Measurements from ENCODE around the gene ELMOD3.
"Not testable (repeated sequence)": the region's sequence is repeated elsewhere in the genome, so short reads cannot be mapped to it uniquely, and the experiment has no call there.

ELMOD3 gene

DNA sequence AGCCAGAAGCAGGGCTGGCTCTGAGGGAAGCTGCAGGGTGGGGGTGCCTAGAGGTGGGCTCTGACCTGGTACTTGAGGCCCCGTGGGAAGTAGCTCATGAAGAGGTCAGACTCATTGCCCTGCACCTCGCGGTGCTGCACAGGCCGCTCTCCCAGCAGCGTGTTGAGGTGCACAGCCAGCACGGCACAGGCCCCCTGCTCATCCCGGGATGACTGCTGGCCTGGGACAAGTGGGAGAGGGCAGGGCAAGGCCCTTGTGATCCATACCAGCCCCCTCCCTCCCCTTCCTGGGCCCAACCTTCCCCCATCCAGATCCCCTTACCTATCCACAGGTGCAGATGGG, 46.9 kb downstream of the ELMOD3 start:
- DNase-seq (ENCODE audit: low spot score) = no peak

DNA sequence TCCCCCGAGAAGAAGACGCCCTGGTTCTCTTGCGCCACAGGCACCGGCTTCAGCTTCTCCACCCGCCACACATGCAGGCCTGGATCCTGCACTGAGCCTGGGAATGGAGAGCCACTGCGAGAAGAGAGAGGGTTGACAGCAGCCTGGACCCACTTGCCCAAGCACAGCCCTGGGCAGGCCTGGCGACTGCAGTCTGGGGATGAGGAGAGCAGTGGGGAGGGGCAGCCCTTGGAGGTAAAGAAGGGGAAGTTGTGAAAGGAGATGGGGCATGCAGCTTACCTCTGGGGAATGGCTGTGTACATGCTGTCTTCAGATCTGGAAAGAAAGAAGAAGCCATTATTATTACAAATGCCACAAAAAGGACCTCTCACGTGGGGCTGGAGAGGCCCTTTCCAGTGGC, 47.3 kb downstream of the ELMOD3 start:
- no peak for DNase-seq (ENCODE audit: low spot score)

DNA sequence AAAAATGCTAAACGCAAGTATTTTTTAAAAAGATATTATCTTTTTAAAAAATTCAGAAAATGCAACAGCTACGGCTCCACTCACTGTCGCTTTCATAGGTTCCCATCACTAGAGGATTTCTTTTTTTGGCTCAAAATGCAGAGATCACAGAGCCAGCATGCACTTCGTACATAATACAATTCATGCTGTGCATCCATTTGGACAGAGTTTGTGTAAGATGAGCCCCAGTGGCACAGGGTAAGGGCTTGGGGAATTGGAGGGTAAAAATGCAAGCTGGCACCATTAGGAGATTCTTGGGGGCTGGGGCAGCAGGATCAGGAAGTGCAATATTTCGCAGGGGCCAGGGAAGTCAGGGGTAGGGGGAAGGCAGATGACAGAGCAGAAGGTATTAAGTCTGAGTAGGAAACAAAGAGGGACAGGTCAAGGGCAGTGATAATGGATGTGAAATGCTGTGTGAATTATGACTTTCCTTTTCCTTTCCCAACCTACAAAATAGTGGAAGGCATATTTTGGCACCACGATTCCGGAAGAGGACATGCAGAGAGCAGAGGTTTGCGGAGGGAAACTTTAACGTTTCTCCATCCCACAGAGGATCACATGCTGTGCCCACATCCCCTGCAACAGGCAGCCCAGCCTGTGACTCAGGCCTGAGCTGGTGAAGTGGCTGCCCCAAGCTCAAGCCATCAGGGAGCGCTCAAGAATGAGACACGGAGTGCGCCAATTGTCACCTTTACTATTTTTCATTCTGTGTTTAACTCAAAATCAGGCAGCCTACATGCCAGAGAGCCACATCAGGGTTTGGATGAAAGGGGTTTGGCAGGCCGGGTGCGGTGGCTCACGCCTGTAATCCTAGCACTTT, 50.9 kb downstream of the ELMOD3 start:
- DNase-seq (ENCODE audit: low spot score) = peak; percentile 61

DNA sequence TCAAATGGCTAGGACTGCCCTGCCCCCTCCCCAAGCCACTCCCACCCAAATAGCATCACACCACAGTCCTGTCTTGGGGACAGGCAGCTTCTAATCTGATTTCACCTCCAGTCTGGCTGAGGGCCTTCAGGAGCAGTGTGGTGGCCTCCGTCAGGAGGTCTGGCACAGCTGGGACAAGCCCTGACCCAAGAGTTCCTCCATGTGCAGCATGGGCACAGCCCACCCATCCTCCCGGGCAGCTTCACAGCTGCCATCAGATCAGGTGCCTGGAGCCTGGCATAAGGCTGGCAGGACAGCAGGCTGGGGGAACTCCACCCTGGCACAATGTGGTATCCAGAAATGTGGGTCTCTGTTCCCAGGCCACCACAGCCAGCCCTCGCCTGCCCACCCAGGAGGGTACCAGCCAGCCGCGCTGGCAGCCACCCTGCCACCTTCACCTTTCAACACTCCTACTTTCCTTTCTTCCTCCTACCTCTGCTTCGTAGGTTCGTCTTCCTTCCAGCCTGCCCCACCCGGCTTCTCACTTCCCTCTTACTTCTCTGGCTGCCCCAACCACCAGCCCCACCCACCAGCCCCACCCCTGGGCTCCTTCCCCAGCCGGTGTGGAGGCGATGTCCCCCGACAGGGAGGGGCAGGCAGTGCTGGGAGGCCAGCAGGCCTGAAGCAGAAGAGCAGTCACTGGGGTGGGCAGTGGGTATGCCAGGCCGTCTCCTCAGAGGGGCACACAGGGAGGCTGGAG, 55.4 kb downstream of the ELMOD3 start, which contains the start of gene CAPG:
Gene CAPG (minus strand): TSS at position 522 of the 739 bp plus-strand sequence. CDS start 8,221 bp downstream, outside the sequence.
- DNase-seq (ENCODE audit: low spot score) = no peak

DNA sequence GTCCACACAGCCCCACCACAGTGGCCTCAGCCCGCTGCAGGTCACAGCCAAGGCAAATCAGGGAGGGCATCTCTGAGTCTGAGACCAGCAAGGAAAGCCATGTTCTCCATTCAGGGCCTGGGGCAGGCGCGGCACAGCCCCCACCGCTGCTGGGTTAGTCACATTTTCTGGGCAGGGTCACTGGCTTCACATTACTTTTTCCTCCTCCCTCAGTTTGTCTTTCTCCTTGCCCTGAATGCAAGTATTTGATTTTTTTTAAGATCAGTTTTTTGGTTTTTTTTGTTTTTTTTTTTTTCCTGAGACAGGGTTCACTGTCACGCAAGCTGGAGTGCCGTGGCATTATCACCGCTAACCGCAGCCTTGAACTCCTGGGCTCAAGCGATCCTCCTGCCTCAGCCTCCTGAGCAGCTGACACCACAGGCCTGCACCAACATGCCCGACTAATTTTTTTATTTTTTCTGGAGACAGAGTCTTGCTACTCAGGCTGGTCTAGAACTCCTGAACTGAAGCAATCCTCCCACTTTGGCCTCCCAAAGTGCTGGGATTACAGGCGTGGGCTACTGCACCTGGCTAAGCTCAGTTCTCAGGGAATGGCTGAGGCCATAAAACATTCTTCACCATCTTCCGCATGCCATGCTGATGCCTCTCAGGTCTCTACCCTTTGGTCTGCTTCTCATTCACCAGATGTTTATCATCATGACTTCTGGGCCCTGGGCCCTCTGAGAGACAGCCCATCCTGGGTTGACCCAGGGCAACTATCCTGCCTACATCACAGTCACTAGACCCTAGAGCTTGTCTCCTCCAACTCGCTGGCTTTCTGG, 56.2 kb downstream of the ELMOD3 start:
- DNase-seq (ENCODE audit: low spot score) = no peak

DNA sequence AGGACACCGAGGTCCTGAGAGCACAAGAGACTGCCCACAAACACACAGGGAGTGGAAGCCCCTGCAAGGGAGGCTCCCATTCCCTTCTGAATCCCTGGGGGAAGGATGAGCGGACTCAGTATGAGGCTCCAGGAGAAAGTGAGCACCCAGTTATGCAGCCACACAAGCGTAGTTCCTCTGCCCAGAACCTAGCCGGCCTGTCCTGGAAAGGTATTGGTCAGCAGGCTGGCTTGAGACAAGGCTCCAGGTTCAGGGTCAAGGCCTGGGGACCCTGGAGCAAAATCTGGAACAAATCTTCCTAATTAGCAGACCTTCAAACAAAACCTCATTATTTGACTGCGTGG, 56.8 kb downstream of the ELMOD3 start:
- no peak for DNase-seq (ENCODE audit: low spot score)

DNA sequence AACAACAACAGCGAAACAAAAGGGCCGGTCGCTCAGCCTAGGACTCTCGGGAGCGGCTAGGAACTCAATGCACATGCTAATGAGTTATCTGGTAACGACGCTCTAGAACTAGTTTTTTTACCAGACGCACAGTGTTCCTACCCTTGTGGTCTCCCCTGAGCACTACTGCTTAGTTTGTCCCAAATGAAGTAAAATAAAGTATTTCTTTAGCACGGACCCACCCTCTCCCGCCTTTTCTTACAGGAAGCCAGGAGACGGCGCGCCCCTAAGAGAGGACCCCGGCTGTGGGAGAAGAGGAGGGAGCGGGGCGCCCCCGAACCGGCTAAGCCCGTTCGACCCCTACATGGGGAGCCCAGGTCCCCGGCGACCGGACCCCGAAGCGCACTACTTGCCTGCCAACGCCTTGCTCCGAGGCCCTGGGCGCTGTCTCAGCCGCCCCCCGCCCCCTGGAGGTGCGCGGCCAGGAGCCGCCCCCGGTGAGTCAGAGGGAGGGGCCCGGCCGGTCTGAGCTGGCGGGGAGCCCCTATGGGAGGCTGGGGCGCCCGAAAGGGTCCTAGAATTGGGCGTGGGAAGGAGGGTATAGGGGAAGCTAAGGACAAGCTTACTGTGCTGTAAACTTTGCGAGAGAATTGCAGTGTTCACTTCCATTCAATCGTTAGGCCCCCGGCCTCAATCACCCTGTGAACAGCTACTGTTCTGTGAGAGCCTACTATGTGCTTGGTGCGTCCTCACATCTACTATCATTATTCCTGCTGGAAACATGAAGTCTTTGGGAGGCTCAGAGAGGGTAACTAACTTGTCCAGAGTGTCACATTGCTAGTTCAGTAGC, 59.2 kb downstream of the ELMOD3 start:
- DNase-seq (ENCODE audit: low spot score) = no peak

DNA sequence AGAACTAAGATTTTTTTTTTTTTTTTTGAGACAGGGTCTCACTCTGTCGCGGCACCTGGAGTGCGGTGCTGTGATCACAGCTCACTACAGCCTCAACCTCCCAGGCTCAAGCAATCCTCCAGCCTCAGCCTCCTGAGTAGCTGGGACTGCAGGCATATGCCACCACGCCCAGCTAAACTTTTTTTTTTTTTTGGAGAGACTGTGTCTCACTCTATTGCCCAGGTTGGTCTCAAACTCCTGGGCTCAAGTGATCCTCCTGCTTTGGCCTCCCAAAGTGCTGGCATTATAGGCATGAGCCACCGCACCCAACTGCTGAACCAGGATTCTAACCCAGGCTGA, 59.8 kb downstream of the ELMOD3 start:
- DNase-seq (ENCODE audit: low spot score) = not testable (repeated sequence)

DNA sequence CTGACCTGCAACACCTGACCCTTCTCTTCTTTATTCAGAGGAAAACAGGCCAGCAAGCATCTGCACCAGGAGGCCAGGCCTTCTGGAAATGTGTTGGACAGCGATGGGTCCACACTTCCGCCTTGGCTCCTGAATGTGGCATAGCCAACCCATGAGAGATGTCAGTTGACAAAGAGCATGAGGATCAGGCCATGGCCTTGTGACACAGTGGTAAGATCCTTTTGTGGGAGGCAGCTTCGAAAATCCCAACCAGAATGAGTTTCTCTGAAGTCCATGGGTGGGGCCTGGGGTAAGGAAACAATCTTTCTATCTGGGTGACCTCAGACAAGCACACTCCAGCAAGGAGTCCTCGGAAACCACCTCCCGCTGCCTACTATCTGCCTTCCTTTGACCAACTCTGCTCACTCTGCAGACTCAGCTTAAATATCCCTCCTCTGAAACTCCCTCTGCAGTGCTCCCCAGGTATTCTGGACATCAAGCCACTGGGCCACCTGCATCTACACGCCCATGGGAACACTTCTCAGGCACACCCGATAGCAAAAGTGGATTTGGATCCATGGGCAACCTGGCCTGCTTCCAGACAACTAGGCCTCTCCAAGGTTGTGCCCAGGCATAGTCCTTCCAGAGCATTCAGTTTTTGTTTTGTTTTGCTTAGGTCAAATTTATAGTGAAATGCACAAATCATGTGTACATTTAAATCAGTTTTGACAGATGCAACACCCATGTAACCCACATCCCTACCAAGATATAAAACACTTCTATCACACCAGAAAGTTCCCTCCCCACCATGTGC, 60.4 kb downstream of the ELMOD3 start:
- no peak for DNase-seq (ENCODE audit: low spot score)

DNA sequence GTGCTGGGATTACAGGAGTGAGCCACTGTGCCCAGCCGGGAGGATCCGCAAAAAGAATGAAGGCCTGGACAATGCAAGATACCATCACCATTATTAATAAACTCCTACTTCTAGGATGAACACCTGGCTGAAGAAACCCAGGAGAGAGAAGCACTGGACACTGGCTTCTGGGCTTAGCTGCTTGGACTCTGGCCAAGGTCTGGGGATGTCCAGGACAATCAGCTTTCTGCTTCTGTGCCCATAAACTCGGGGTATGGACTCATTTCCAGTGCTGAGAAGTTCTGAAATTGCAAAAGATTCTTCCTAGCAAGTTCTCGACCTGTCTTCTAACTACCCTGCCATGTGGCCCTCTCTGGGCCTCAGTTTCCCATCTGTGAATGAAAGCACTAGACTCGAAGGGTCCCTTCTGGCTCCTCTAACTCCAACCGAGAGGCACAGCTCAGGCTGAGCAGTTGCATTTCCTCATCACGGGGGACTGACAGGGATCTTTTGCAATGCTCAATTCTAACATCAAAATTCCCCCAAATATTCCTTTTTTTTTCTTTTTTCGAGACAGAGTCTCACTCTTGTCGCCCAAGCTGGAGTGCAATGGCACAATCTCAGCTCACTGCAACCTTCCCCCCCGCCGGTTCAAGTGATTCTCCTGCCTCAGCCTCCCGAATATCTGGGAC, 61.5 kb downstream of the ELMOD3 start:
- no peak for DNase-seq (ENCODE audit: low spot score)

DNA sequence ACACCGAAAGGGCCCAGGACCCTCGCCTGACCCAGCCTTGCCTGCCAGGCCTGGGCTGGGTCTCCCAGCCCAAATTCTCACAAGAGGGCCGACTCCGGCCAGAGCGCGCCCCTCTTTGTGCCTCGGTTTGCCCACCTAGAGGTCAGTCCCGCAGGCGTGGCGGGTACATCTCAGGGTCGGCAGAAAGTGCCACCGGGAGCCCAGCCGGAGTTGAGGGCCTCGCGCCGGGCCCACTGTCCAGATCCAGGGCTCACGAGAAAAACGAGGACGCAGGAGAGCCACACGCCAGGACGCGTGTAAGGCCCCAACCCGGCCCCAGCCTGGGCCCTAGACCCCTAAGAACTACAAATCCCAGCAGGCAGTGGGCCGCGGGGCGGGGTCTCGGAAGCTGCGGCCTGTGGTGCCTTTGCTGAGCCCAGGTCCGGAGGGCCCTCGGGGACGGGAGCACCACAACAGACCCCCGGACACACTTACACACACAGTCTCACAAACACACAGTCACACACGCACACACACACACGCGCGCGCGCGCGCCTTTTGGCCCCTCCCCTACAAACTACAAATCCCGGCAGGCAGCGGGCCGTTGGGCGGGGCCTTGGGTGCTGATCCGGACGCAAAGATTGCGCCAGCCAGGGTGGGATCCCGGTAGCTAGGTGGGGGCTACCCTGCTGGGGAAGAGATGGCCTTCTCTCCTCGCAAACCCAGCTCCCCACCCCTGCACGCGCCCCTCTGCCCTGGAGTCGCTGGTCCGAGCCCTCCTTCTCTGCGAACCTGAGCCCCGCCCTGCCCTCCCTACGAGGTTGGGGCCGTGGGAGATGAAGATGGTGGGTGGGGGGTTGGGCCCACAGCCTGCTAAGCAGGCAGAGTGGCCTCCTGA, 63.8 kb downstream of the ELMOD3 start, which contains the start of gene SH2D6:
Gene SH2D6 (plus strand): TSS at position 583 of the 877 bp plus-strand sequence. CDS start 10,752 bp downstream, outside the sequence.
- DNase-seq (ENCODE audit: low spot score) = peak; percentile 84

DNA sequence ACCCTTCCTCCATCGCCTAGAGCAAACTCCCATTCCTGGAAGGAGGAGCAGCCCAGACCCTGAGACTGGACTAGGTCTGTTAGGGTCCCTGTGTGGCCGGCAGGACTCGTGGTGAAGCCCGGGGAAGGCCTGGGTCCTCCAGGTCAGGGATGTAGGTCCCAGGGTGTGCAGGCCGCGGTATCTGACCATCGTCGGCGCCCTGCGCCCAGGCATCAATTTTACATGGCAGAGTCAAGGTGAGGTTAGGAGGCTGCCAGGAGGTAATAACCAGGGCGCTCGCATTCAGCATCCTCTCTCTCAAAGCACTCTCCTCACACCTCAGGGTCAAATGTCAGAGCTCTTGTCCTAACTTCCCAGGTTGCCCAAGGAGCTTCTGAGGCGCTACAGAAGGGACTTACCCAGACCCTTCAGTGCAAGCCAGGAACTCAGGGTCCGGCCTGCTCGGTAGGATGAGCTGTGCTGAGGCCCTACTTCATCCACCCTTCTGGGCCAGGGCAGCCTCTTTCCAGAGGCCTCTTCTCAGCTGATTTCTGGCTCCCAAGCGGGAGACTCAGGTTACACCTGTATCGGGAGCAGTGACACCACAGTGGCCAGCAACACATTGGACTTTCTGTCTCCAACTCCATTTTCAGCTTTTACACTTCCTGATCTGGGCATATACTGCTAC, 64.6 kb downstream of the ELMOD3 start:
- no peak for DNase-seq (ENCODE audit: low spot score)

DNA sequence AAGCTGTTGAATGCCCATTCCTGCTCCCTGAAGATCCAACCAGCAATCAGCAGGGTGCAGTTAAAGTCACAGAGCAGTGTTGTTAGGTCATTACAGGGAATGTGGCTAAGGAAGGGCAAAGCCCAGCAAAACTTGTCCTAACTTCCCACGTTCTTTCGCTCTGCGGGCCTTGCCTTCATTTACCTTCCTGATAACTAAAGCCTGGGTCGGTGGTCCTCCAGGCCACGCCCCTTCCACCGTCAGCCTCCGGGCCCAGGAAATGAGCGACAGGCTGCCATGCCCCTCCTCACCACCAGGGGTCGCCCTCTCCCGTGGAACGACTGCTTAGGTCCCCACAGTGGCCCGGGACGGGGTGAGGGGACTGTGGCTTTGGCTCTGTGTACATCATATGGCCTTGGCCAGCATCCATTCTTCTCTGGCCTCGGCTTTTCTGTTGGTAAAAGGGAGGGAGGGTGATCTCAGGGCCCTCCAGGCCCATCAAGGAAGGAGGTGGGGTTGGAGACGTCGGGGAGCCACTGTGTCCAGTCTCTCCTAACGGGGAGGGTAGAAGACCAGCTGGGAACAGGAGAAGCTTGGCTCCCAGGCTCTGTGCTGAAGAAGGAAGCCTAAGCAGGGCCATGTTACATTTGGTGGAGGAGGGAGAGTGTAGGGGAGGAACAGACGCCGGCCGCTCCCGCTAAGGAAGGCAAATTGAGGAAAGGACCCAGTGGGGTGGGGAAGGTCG, 66.1 kb downstream of the ELMOD3 start:
- peak; percentile 92 for DNase-seq (ENCODE audit: low spot score)

DNA sequence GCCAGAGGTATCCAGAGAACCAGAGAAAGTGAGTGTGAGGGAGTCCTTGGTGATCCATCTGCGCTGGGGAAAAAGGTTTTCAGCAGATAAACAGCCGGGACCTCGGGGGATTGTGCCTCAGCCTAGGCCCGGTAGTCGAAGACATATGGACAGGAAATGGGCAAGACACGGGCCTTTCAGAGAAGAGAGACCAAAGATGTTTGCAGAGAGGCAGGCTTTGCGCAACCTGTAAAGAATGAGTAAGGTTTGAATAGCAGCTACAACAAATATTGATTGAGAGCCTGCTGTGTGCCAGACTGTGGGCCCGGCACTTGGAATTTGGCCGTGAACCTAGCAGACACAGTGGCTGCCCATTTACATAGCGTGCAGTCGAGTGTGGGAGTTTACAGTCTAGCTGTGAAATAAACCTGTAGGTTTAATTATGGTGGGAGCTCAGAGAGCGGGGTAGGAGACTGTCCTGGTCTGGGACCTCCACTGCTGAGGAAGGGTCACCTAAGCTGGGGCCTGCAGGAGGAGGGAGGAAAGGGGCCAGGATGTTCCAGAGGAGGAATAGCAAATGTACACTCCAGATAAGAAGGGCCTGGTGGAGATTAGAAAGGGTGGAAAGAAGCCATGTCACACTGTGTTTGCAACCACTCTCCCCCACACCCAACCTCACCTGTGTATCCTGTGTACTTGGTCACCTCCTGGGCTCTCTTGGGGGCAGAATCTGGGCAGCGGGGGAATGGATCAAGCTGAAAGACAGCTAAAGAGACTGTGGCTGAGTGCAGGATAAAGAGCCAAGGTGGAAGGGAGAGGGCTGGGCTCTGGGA, 66.9 kb downstream of the ELMOD3 start:
- no peak for DNase-seq (ENCODE audit: low spot score)

DNA sequence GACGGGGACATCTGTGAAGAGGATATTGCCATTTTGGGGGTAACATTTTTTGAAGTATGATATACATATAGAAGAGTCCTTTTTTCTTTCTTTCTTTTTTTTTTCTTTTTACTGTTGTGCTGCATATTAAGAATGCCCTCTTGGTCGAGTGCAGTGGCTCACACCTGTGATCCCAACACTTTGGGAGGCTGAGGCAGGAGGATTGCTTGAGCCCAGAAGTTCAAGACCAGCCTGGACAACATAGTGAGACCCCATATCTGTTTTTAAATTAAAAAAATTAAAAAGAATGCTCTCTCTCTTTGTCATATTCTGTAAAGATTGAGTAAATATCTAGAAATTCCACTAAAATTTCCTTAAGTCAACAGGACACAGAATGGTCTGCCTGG, 67.5 kb downstream of the ELMOD3 start:
- DNase-seq (ENCODE audit: low spot score) = no peak

DNA sequence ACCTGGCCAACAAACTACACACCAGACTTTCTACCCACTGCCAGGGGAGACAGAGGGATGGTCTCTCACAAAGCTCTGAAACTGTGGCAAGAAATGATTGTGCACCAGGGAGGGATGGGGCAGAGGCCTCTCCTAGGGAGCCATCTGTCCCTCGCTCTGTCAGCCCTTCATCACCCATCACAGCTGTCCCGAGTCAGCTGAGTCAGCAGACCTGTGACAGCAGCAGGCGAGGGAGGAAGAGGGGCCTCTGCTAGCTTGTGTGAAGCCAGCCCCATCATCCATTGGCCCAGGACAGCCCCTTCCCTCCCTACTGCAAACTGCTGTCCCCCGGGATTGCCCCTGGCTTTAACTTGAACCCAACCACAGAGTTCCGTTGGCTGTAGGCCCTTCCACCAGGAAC, 69.0 kb downstream of the ELMOD3 start:
- no peak for DNase-seq (ENCODE audit: low spot score)

DNA sequence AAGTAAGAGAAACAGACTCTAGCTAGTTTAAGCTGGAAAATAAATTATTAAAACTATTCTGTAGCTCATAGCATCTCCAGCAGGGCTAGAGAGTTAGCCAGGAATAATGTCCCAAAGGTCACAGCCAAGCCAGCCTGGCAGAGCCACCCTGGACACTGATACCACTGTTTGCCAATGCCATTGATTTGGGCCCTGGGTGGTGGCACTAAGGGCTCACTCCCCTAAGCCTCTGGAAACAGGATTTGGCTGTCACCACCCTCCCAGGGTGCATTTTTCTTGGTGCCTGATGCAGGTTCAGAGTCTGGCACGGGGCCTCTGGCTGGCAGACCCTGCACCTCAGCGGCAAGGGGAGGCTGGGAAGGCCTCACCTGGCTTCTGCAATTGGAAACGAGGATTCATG, 71.0 kb downstream of the ELMOD3 start:
- DNase-seq (ENCODE audit: low spot score) = no peak
